ENCODE measurements around the gene TNS3.

DNA sequence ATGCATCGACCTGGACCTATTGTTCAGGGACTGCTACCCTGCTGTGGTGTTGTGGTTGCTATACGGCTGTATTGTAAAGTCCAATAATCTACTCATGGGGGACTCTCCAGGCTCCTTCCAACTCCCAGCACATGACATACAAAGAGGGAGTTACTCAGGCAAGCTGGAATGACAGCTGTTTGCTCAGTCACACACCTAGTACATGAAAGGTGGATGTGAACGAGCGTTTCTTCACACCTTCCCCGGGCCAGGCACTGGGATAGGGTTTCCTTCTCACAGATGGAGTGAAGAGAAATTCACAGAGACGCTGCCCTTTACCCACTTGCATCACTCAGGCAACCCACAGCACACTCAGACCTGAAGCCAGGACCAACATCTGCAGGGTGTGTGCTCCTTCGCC, 215.7 kb downstream of the TNS3 start:
- TF ChIP-seq, protein P1, sequence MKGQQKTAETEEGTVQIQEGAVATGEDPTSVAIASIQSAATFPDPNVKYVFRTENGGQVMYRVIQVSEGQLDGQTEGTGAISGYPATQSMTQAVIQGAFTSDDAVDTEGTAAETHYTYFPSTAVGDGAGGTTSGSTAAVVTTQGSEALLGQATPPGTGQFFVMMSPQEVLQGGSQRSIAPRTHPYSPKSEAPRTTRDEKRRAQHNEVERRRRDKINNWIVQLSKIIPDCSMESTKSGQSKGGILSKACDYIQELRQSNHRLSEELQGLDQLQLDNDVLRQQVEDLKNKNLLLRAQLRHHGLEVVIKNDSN (IDR thresholded peaks at IDR 0.05; ENCODE audit: borderline replicate concordance, low read depth): no peak
- TF ChIP-seq, protein P2, sequence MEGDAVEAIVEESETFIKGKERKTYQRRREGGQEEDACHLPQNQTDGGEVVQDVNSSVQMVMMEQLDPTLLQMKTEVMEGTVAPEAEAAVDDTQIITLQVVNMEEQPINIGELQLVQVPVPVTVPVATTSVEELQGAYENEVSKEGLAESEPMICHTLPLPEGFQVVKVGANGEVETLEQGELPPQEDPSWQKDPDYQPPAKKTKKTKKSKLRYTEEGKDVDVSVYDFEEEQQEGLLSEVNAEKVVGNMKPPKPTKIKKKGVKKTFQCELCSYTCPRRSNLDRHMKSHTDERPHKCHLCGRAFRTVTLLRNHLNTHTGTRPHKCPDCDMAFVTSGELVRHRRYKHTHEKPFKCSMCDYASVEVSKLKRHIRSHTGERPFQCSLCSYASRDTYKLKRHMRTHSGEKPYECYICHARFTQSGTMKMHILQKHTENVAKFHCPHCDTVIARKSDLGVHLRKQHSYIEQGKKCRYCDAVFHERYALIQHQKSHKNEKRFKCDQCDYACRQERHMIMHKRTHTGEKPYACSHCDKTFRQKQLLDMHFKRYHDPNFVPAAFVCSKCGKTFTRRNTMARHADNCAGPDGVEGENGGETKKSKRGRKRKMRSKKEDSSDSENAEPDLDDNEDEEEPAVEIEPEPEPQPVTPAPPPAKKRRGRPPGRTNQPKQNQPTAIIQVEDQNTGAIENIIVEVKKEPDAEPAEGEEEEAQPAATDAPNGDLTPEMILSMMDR (IDR thresholded peaks at IDR 0.05): no peak
- no peak for TF ChIP-seq SIN3A (IDR thresholded peaks at IDR 0.05; ENCODE audit: borderline replicate concordance, low read depth, low read length)

Data from SK-N-SH (cell line).